ENCODE measurements around the gene PIWIL1.

The PIWIL1 gene

GRCh38 chr12:130375296-130376287 is 37.9 kb downstream of the PIWIL1 start:
- Histone ChIP-seq H3K27me3 (replicated peaks; ENCODE audit: control insufficient read depth, insufficient read depth, low read length) (peaks cover 7% of the 10 kb centered on the region), H3K36me3 (ENCODE audit: control insufficient read depth, insufficient read depth, low read length, severe bottlenecking) (no peaks in the 10 kb centered on the region), H3K4me3 (ENCODE audit: low read length) (no peak overlapping the region), H3K4me1 (ENCODE audit: control insufficient read depth, insufficient read depth, low read length) (no peaks in the 10 kb centered on the region), H3K9me3 (ENCODE audit: control insufficient read depth, low read length) (no peaks in the 10 kb centered on the region), H3K9ac (ENCODE audit: low read length) (no peak overlapping the region)
- no peak for DNase-seq (ENCODE audit: low read depth)

DNA sequence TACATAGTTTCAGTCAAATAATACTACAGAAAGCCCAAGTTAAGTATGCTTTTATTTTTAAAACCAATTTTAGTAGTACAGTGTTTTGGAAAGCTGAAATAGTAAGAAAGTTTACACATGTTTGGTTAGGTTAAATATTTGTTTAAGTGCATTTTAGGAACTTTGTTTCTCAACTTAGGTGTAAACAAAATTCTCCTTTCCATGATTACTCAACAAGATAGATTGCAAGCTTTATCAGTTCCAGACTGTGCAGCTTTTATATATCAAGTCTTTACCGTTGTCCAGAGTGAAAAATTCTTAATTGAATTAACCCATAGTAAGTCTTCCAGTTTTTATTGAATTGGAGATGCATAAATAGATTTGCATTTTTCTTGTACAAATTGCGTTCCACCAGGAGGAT is 45.1 kb downstream of the PIWIL1 start:
- H3K4me1 ChIP-seq (ENCODE audit: control insufficient read depth, insufficient read depth, low read length): no peaks in the 10 kb centered on the region
- H3K9me3 ChIP-seq (ENCODE audit: control insufficient read depth, low read length): no peaks in the 10 kb centered on the region
- DNase-seq (ENCODE audit: low read depth): no peak
- H3K4me3 ChIP-seq (ENCODE audit: low read length): no peak overlapping the region
- no peak overlapping the region for H3K9ac ChIP-seq (ENCODE audit: low read length)
- no peaks in the 10 kb centered on the region for H3K27me3 ChIP-seq (replicated peaks; ENCODE audit: control insufficient read depth, insufficient read depth, low read length)
- H3K36me3 ChIP-seq (ENCODE audit: control insufficient read depth, insufficient read depth, low read length, severe bottlenecking): no peaks in the 10 kb centered on the region

- no peaks in the 10 kb centered on the region for H3K27me3 ChIP-seq (replicated peaks; ENCODE audit: control insufficient read depth, insufficient read depth, low read length)
- no peak overlapping the region for H3K9ac ChIP-seq (ENCODE audit: low read length)
- no peaks in the 10 kb centered on the region for H3K9me3 ChIP-seq (ENCODE audit: control insufficient read depth, low read length)
- no peaks in the 10 kb centered on the region for H3K36me3 ChIP-seq (ENCODE audit: control insufficient read depth, insufficient read depth, low read length, severe bottlenecking)
- H3K4me1 ChIP-seq (ENCODE audit: control insufficient read depth, insufficient read depth, low read length): no peaks in the 10 kb centered on the region
- no peak for DNase-seq (ENCODE audit: low read depth)
- H3K4me3 ChIP-seq (ENCODE audit: low read length): no peak overlapping the region
Observed at GRCh38 chr12:130384234-130384633, 46.5 kb downstream of the PIWIL1 start.

DNA sequence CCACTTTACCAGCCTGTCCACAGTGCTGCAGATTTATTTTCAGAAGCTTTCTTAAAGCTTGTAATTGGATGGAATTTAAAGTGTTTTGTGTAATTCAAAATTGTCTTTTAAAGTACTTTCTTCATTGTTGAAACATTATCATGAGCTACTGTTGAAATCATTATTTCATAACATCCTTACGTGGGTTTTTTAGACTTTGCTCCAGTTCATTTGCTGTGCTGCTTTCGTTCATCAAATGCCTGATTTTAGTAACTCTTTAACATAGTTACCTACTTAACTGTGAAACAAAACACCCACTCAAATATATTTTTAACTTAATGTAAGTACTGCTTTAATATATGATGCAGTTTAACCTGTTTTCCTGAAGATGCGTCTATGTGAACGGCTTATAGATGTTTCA is 47.5 kb downstream of the PIWIL1 start:
- Histone ChIP-seq H3K36me3 (ENCODE audit: control insufficient read depth, insufficient read depth, low read length, severe bottlenecking) (no peaks in the 10 kb centered on the region), H3K9me3 (ENCODE audit: control insufficient read depth, low read length) (no peaks in the 10 kb centered on the region), H3K4me1 (ENCODE audit: control insufficient read depth, insufficient read depth, low read length) (no peaks in the 10 kb centered on the region), H3K27me3 (replicated peaks; ENCODE audit: control insufficient read depth, insufficient read depth, low read length) (no peaks in the 10 kb centered on the region), H3K4me3 (ENCODE audit: low read length) (no peak overlapping the region), H3K9ac (ENCODE audit: low read length) (no peak overlapping the region)
- DNase-seq (ENCODE audit: low read depth): no peak

DNA sequence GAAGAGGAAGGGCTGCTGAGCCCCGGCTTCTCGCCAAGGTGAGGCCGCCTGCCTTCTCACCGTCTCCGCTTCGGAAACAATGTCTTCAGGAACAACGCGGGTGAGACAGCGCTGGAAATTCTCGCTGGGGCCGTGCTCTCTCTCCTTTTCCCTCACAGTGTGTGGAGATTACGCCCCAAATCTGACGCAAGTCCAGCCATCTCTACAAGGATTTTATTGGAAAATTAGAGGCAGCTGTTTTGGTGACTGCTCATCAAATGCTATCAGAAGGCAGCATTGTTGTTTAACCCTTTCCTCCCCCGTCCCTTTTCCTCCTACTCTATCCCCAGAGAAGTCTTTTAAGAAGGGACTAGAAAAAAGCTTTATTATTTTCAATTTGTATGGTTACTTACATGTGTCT is 53.5 kb downstream of the PIWIL1 start:
- no peak overlapping the region for H3K9ac ChIP-seq (ENCODE audit: low read length)
- no peaks in the 10 kb centered on the region for H3K4me1 ChIP-seq (ENCODE audit: control insufficient read depth, insufficient read depth, low read length)
- H3K9me3 ChIP-seq (ENCODE audit: control insufficient read depth, low read length): no peaks in the 10 kb centered on the region
- peaks cover 8% of the 10 kb centered on the region for H3K27me3 ChIP-seq (replicated peaks; ENCODE audit: control insufficient read depth, insufficient read depth, low read length)
- no peak for DNase-seq (ENCODE audit: low read depth)
- H3K4me3 ChIP-seq (ENCODE audit: low read length): no peak overlapping the region
- H3K36me3 ChIP-seq (ENCODE audit: control insufficient read depth, insufficient read depth, low read length, severe bottlenecking): no peaks in the 10 kb centered on the region

- no peak overlapping the region for H3K4me3 ChIP-seq (ENCODE audit: low read length)
- no peaks in the 10 kb centered on the region for H3K36me3 ChIP-seq (ENCODE audit: control insufficient read depth, insufficient read depth, low read length, severe bottlenecking)
- peaks cover 12% of the 10 kb centered on the region for H3K27me3 ChIP-seq (replicated peaks; ENCODE audit: control insufficient read depth, insufficient read depth, low read length)
- no peak overlapping the region for H3K9ac ChIP-seq (ENCODE audit: low read length)
- no peaks in the 10 kb centered on the region for H3K9me3 ChIP-seq (ENCODE audit: control insufficient read depth, low read length)
- H3K4me1 ChIP-seq (ENCODE audit: control insufficient read depth, insufficient read depth, low read length): no peaks in the 10 kb centered on the region
- no peak for DNase-seq (ENCODE audit: low read depth)
Observed at GRCh38 chr12:130394906-130395305, 57.2 kb downstream of the PIWIL1 start.

GRCh38 chr12:130396667-130397066 is 59.0 kb downstream of the PIWIL1 start:
- peaks cover 4% of the 10 kb centered on the region for H3K27me3 ChIP-seq (replicated peaks; ENCODE audit: control insufficient read depth, insufficient read depth, low read length)
- no peak overlapping the region for H3K4me3 ChIP-seq (ENCODE audit: low read length)
- H3K9ac ChIP-seq (ENCODE audit: low read length): no peak overlapping the region
- H3K9me3 ChIP-seq (ENCODE audit: control insufficient read depth, low read length): no peaks in the 10 kb centered on the region
- H3K4me1 ChIP-seq (ENCODE audit: control insufficient read depth, insufficient read depth, low read length): no peaks in the 10 kb centered on the region
- no peak for DNase-seq (ENCODE audit: low read depth)
- no peaks in the 10 kb centered on the region for H3K36me3 ChIP-seq (ENCODE audit: control insufficient read depth, insufficient read depth, low read length, severe bottlenecking)

DNA sequence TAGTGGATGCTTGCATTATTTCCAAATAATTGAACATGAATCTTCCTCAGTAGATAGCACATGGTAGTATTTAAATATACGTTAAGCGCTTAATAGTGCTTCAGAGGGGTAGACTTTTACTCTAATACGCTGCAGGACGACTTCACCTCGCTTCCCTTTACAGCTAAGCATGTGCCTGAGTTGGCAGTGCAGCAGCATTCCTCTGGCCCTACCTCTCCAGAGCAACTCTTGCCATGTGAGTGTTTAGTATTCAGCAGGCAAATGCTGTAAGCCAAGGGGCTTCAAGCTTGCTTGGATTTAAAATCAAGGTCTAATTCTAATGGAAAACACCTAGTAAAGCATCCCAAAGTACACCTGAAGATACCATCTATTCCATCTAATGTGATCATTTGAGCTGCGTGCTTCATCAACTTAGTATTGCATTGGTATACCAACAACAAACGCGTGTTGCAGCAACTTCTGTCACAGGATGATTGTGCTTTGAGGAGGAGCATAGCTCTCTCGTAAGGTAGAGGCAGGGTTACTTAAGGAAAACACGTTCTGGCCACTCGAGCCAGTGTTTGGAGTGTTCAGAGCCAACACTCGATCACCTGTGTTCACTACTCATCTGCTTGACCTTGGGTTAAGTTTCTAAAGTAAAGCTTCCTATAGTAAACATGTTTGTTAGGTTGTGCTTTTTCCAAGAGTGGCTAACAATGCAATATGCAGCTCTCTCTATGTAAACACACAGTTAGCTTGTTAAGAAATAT is 60.6 kb downstream of the PIWIL1 start:
- Histone ChIP-seq H3K36me3 (ENCODE audit: control insufficient read depth, insufficient read depth, low read length, severe bottlenecking) (no peaks in the 10 kb centered on the region), H3K4me3 (ENCODE audit: low read length) (no peak overlapping the region), H3K27me3 (replicated peaks; ENCODE audit: control insufficient read depth, insufficient read depth, low read length) (peaks cover 4% of the 10 kb centered on the region), H3K9me3 (ENCODE audit: control insufficient read depth, low read length) (no peaks in the 10 kb centered on the region), H3K4me1 (ENCODE audit: control insufficient read depth, insufficient read depth, low read length) (no peaks in the 10 kb centered on the region), H3K9ac (ENCODE audit: low read length) (no peak overlapping the region)
- DNase-seq (ENCODE audit: low read depth): no peak

GRCh38 chr12:130401703-130402102 is 64.0 kb downstream of the PIWIL1 start:
- Histone ChIP-seq H3K27me3 (replicated peaks; ENCODE audit: control insufficient read depth, insufficient read depth, low read length) (peaks cover 8% of the 10 kb centered on the region), H3K4me3 (ENCODE audit: low read length) (no peak overlapping the region), H3K4me1 (ENCODE audit: control insufficient read depth, insufficient read depth, low read length) (no peaks in the 10 kb centered on the region), H3K36me3 (ENCODE audit: control insufficient read depth, insufficient read depth, low read length, severe bottlenecking) (no peaks in the 10 kb centered on the region), H3K9ac (ENCODE audit: low read length) (no peak overlapping the region), H3K9me3 (ENCODE audit: control insufficient read depth, low read length) (no peaks in the 10 kb centered on the region)
- peak; percentile 0 for DNase-seq (ENCODE audit: low read depth)

- DNase-seq (ENCODE audit: low read depth): no peak
- Histone ChIP-seq H3K9me3 (ENCODE audit: control insufficient read depth, low read length) (no peaks in the 10 kb centered on the region), H3K36me3 (ENCODE audit: control insufficient read depth, insufficient read depth, low read length, severe bottlenecking) (no peaks in the 10 kb centered on the region), H3K9ac (ENCODE audit: low read length) (no peak overlapping the region), H3K4me1 (ENCODE audit: control insufficient read depth, insufficient read depth, low read length) (no peaks in the 10 kb centered on the region), H3K27me3 (replicated peaks; ENCODE audit: control insufficient read depth, insufficient read depth, low read length) (peaks cover 4% of the 10 kb centered on the region), H3K4me3 (ENCODE audit: low read length) (no peak overlapping the region)
Observed at GRCh38 chr12:130405332-130405731, 67.6 kb downstream of the PIWIL1 start.

DNA sequence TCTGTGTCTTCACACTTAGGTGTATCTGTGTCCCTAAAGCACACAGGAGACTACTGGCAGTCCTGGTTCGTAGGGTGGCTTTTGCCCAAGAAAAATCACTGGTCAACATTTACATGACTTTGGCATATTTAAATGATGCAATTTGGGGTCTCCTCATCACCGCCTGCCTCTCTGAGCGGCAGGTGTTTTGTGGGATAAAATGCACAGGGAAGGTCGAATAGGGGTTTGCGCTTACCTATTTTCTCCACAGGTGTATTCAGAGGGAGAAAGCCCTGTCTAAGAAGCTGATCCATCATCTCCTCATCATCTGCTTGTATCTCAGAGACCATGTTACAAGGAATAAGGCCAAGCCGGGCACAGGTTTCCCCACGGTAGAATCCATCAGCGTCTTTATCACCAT is 74.7 kb downstream of the PIWIL1 start:
- no peak for DNase-seq (ENCODE audit: low read depth)

More for the DNA sequence above, 74.7 kb downstream of the PIWIL1 start:
- no peaks in the 10 kb centered on the region for H3K4me1 ChIP-seq (ENCODE audit: control insufficient read depth, insufficient read depth, low read length)
- no peaks in the 10 kb centered on the region for H3K9me3 ChIP-seq (ENCODE audit: control insufficient read depth, low read length)
- H3K36me3 ChIP-seq (ENCODE audit: control insufficient read depth, insufficient read depth, low read length, severe bottlenecking): no peaks in the 10 kb centered on the region
- no peak overlapping the region for H3K4me3 ChIP-seq (ENCODE audit: low read length)
- H3K9ac ChIP-seq (ENCODE audit: low read length): no peak overlapping the region
- peaks cover 2% of the 10 kb centered on the region for H3K27me3 ChIP-seq (replicated peaks; ENCODE audit: control insufficient read depth, insufficient read depth, low read length)

Measured in adipocyte (in vitro differentiated cells).